GM18519 (cell line): Measurements from ENCODE around the gene DNAJB11.

Experiments
- ATAC-seq: cut with Tn5 transposase; IDR thresholded peaks from one replicate; pipeline ENCODE4 v1.9.1; 2021; ENCODE audit warnings: mild to moderate bottlenecking, moderate library complexity; ENCODE audit not compliant: unreplicated experiment, low FRiP score

Gene DNAJB11

DNA sequence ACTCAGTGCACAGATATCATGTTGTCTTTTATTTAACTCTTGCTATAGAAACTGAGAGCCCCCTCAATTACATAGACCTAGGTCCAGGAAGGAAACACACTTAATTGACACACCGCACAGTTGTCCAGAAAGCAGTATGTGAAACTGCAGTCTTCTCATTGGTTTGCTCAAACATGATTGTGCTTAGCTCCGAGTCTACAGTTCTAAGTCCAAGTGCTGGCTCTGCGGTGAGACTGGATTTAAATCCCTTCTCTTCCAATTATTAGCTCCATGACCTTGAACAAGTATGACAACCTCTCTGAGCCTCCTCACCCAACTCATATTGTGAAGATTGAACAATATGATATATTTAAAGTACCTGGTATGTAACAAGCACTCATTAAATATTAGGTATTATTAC is 23.3 kb downstream of the DNAJB11 start:
- no peak for ATAC-seq

DNA sequence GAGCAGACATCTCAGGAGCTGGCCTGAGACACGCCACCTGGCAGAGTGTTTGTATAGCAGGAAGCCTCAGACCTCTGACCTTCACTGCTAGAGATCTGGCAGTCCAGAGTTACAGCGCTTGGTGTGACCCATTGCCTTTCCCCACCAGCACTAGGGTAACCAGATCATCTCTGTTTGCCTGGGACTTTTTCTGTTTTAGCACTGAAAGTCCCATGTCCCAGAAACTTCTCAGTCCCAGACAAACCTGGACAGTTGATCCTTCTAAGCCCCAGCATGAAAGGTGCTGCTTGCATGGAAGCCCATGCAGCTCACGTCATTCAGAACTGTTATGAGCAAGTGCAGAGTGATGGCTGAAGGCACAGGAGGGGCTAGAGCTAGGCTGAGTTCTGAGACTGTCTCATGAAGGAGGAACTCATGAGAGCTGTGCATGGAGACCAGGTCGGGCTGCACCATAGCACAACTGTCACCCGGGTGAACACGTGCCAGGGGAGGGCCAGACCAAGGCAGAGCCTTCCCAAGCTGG is 24.1 kb downstream of the DNAJB11 start:
- no peak for ATAC-seq

DNA sequence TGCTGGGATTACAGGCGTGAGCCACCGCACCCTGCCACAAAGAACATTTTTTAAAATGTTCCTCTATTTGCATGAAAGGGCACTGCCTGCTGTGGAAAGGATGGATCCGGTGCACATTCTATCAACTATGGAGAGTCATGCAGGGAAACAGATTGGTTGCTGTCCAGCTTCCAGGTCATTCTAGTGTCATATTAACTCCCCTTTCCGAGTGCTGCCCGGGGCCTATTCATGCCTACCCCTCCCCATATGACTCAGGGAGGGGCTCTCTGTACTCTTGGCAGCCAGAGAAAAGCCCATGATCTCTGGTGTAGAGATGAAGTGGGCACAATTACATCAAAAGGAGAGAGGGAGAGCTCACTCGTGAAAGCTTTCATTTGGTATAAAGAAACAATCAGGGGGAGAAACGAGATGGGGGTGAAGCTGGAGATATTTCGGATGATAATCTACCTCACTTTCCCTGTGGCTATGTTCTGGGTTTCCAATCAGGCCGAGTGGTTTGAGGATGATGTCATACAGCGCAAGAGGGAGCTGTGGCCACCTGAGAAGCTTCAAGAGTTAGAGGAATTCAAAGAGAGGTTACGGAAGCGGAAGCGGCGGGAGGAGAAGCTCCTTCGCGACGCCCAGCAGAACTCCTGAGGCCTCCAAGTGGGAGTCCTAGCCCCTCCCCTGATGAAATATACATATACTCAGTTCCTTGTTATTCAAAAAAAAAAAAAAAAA is 26.2 kb downstream of the DNAJB11 start:
- no peak for ATAC-seq

DNA sequence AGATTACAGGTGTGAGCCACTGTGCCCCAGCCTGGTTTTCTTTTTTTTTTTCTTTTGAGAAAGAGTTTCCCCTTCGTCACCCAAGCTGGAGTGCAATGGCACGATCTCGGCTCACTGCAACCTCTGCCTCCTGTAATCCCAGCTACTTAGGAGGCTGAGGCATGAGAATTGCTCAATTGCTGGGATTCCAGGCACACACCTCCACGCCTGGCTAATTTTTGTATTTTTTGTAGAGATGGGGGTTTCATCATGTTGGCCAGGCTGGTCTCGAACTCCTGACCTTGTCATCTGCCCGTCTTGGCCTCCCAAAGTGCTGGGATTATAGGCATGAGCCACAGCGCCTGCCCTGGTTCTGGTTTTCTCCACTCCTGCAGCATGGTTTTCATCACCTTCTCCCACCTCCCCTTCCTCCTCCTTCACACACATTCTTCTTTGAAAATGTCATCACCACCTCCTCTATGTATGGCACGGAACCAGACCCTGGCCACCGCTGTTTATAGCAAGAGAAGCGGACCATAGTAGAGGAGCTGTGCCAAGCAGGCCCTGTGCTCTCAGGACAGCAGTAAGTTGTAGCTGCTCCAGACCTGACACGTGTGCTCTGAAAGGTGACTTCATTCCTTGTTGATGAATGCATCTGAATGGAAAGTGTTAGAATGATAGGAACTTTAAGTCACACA is 27.7 kb downstream of the DNAJB11 start:
- no peak for ATAC-seq

DNA sequence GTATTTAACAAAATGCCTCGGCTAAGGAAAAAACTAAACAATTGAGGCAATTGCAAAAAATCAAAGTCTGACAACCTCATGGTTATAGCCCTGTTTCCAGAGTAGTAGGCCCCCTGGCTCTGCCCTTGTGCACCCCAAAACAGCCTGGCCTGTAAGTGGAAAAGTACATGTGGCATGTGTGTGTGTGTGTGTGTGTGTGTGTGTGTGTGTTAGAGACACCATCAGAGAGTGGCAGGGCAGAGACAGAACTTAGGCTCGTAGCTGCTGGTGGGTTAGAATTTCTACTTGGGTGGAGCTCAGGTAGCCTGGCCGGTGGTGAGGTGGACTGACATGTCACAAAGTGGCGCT is 28.2 kb downstream of the DNAJB11 start:
- no peak for ATAC-seq

DNA sequence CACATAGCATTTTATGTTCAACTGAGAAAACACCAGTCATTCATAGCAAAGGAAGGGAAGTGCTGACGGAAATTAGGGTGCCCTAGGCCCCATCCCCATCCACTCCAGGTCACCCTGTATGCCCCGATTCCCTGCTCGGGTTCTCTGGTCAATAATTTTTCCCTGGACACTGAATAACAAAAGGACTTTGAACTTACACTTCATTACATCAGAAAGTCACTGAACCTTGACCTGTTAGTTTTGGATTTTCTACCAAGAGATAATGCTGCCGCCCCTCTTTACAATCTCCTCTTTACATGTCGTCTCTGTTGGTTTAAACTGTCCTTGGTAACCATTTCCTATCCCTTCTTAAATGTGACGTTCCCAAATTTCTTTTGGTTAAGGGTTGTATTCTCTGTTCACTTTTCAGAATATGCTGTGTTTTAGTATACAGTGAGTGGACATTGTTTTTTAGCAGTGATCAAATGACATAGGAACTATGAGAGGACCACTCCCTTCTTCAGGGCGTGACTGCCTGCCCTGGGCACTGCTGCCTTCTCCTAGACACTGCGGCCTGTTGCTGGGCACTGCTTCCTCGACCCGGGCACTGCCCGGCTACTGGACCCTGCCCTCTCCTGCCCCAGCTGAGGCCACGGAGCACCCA is 28.7 kb downstream of the DNAJB11 start:
- no peak for ATAC-seq

DNA sequence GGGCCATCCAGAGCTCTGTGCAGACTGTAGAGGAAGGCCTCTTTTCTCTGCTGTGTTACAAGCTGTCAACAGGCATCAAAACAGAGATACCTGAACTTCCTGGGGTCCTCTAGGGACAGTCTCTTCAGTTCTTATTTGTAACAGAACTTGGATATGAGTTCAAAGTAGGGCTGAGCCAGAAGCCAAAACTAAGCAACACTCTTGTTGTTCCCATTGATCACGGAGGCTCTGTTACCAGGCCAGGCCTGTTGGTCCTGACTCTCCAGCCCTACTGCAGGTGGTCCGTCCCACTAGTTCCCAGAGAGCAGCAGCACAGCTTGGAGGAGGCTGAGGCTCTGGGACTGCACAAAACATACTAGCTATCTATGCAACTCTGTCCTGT is 29.3 kb downstream of the DNAJB11 start:
- no peak for ATAC-seq

DNA sequence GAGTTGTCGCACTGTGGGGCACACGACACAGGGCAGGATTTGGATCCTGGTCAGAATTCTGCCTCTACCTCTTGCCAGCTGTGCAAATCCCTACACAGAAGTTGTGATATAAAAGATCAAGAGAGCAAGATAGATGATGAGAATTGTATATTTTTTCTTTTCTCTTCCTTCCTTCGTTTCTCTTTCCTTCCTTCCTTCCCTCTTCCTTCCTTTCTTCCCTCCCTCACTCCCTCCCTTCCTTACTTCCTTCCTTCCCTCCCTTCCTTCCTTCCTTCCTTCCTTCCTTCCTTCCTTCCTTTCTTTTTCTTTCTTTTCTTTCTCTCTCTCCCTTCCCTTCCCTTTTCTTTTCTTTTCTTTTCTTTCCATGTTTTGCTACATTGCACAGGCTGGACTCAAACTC is 30.4 kb downstream of the DNAJB11 start:
- no peak for ATAC-seq

DNA sequence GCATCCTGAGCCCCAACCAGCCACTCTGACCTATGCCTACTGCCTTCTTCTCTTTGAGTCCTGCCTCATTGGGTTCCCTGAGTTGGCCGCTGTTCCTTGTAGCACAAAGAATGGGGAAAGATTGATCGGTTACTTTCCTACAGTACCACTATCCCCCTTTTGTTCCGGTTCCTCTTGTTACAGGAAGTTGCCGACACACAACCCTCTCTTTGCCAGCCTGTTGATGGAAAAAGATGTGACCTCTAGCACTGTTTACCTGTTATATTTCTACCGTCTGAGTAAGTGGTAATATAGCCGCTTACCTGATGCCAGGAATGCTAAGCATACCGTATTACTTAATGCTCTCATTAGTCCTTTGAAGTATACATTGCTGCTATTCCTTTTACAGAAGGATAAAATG is 32.6 kb downstream of the DNAJB11 start:
- no peak for ATAC-seq

DNA sequence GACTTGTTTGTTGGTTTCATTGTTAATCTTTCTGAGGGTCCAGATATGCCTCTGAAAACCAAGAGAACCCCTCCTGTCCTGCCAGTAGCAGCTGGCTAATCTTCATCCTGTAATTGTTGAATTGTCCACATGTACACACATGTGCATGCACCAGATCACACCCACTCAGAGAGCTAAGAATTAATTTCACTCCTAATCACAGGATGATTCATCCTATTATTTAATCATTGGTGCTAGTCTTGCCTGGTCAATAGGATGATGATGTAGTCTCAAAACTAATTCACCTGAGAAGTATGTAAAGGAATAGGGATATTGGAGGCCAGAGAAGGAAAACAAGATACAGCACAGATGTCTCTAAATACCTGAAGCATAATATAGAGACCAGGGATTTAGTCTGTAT is 34.6 kb downstream of the DNAJB11 start:
- no peak for ATAC-seq

DNA sequence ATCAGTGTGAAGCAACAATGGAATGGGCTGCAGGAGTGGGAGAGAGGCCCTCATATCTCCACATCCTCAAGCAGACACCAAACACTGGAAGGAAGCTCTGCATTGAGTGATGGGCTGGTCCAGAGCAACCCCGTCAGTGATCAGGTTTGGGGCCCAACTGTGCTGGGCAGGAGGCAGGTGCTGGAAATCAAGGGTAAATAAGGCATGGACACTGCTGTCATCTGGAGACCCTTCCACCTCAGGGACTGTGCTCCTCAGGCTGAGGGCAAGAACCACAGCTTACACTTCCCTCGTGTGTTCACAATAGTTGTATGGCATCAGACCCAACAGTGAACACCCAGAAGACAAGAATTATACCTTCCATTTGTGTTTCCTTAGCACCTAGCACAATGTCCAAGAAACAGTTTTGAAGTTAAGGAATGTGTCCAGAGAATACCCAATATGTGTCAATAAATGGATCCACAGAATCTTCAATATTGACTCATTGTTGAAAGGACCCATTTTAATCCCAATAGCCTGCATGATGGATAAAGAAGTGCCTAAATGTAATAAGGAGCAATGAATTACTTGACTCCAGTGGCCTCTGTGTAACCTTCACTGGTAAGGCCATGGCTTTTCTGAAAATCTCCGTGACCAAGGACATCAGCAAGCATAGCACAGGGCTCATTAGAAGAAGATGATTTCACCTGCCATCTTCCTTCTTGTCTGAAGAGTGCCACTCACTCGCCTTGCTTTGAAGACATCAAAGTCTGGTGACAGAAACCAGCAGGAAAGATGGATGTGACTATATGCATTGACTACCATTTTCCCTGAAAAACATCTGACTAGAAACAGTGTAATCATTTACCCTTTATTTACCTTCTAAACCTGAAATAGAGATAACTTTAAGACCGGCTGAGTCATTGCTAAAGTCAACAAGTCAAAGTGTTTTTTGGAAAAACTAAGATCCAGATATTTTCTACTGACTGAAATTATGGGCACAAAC is 35.3 kb downstream of the DNAJB11 start:
- ATAC-seq = no peak

DNA sequence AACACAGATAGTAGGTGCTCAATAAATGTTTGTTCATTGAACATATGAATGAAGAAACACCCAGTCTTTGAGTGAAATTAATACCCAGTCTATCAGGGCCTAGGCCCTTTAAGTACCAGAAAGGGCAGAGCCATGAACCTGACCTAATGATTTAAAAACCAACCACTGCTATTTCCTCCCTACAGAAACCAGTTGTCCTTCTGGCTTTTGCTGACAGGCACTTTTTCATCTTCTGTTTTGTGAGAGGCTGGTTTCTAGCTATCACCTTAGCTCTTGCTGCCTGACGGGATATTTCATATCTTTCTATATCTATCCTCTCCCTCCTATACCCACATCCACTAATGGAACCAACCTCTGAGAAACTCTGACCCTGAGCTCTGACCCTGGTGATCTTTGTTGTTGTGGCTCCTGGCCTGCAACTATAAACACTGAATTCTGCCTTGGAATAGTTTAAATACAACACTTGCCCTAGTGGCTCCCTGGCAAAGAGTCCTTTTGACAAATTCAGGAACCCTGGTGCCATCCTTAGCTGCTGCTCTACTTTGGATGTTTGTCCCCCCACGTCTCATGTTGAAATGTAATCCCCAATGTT is 38.2 kb downstream of the DNAJB11 start:
- no peak for ATAC-seq

DNA sequence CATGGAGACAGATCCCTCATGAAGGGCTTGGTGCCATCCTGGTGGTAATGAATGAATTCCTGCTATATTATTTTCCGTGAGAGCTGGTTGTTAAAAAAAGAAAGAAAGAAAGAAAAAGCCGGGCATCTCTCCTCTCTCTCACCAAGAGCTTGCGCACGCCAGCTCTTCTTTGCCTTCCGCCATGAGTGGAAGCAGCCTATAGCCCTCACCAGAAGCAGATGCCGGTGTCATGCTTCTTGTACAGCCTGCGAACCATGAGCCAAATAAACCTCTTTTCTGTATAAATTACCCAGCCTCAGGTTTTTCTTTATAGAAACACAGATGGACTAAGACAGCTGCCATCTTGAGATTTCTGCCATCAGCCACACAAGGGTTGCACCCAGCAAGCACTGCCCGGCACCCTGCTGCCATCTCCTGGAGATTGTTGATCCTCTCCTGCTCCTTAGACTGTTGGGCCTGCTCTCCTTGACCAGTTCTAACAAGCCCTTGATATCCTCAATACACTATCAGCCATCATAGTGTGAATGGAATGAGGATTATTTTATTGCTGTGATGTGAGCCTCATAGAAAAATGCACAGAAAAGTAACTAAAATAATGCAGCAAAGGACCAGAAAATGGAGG is 38.8 kb downstream of the DNAJB11 start:
- ATAC-seq = no peak

DNA sequence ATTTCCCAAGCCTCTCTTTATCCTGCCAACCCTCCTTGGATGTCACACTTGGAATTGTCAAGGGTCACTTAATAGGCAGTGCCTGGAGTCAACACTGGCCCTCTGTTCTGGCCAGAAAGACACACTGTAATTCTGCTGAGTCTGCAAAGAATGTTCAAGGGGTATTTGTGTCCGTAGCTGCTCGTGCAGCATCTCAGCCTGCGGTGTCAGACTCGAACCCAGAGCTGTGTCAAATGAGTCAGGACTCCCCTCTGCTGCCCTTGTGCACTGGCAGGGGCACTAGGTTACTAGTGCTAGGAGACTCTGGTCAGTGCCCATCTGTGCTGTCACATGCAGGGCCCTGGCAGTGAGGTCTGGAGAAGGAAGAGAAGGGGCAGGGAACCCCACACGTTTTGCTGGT is 41.5 kb downstream of the DNAJB11 start:
- ATAC-seq = no peak

DNA sequence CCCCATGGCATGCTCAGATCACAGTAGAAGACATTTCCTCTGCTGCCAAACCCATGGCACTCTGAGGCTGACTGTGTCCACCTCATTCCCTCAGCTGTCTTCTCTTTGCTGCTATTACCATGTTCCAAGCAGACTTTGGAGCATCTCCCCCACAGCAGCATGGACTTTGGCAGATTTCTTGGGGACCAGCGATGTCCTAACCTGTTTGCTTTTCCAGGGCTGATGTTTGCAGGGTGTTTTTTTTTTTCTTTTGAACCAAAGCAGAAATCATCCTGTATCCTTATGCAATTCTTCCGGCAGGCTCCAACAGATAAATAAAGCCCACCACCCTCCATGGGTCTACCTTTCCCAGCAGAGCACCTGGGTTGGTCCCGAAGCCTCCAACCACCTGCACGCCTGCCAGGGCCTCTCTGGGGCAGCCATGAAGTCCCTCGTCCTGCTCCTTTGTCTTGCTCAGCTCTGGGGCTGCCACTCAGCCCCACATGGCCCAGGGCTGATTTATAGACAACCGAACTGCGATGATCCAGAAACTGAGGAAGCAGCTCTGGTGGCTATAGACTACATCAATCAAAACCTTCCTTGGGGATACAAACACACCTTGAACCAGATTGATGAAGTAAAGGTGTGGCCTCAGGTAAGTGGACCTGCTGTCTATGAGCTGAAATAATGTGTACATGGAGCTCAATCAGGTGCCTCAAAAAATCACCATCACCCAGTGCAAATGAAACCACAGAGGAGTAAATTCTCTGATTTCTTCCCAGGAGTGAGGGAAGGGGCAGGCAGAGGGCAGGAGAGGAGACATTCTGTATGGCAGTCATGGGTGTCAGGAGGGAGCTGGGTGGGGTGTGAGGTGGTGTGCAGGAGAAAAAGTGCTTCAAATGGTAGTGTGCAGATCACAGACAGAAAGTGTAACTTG is 42.5 kb downstream of the DNAJB11 start, which contains the start of gene AHSG:
Gene AHSG (plus strand): TSS at position 340 of the 916 bp plus-strand sequence. CDS start 82 bp downstream, at position 422.
- no peak for ATAC-seq

DNA sequence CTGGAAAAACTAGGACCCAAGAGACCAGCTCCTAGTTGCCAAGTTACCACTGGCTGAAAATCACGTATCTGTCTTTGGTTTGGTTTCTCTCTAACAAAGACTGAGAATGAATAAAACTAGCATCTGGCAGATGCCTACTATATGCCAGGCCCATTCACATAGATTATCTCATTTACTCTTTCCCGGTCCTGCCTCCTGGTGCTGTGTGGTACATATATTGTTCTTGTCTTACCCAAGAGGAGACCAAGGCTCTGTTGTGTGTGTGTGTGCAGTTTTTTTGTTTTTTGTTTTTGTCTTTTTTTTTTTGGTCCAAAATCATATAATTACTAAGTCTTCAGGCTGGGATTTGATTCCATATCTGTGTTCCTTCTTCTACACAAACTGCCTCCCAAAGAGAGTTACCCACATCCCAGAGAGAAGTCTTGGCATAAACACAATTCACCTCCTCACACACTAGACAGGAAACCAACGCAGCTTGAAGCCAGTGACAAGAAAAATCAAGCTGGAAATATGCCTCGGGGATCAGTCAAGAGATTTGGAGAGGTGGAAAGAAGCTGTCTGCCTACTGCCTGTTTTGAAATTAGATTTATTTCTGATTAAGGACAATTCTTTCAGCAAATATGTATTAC is 43.2 kb downstream of the DNAJB11 start:
- ATAC-seq = no peak

DNA sequence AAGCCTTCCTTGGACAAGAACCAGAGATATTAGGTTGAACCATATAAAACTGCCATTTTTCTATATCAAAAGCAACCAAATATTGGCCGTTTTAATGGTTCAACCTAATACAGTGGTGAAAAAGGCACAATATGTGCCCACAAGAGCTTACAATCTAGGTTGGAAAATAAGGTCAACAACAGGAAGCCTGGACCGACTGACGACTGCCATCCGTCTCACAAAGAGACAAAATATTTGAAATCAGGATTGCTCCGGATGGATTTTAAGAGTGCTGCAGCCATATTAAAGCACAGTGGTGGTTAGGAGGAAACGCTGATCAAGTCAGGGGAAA is 43.7 kb downstream of the DNAJB11 start:
- no peak for ATAC-seq
